WTC11 (cell line): Measurements from ENCODE around the gene MRPS27. TPM values are rescaled to one million over a fixed set of nuclear protein-coding genes. Genes with fewer than 3 reads are reported as not detected.
A peak's percentile ranks its signal among the peaks of the same experiment; 100 is the strongest.

Experiments
- ATAC-seq: fragments of 200-7000 bp; cut with Tn5 transposase; 2 replicates; pipeline ENCODE4 v1.10.0; 2021; ENCODE audit warnings: mild to moderate bottlenecking, moderate library complexity
- CTCF ChIA-PET: fragments of 300-600 bp; sonication (Branson Sonifier 250); formaldehyde crosslinking; loops from one replicate; lab custom pipeline; 2021; ENCODE audit warnings: antibody characterized with exemption; lab: Charles Lee
- POLR2A ChIA-PET: fragments of 350-600 bp; sonication (Branson Sonifier 250); formaldehyde crosslinking; loops from one replicate; lab custom pipeline; 2021; ENCODE audit warnings: antibody characterized with exemption; lab: Charles Lee
- DNase-seq: peaks from one replicate; pipeline ENCODE4 v3.0.0; 2021; ENCODE audit warnings: low spot score
- H3K27ac Mint-ChIP-seq: 2 replicates; pipeline ENCODE4 v1.8.0; 2021; ENCODE audit warnings: mixed read lengths
- H3K27me3 Mint-ChIP-seq: 2 replicates; pipeline ENCODE4 v1.8.0; 2021; ENCODE audit warnings: low read depth, mild to moderate bottlenecking, moderate library complexity, mixed read lengths
- H3K36me3 Mint-ChIP-seq: 2 replicates; pipeline ENCODE4 v1.8.0; 2021; ENCODE audit warnings: mixed read lengths
- H3K4me1 Mint-ChIP-seq: 2 replicates; pipeline ENCODE4 v1.8.0; 2022; ENCODE audit warnings: mixed read lengths
- H3K4me3 Mint-ChIP-seq: 2 replicates; pipeline ENCODE4 v1.8.0; 2021; ENCODE audit warnings: mild to moderate bottlenecking, moderate library complexity, mixed read lengths
- H3K9me3 Mint-ChIP-seq: 2 replicates; pipeline ENCODE4 v1.8.0; 2021; ENCODE audit warnings: mixed read lengths
- CTCF ChIP-seq: fragments of 200-600 bp; IDR thresholded peaks from 2 replicates; pipeline ENCODE4 v1.8.0; 2022; ENCODE audit warnings: antibody characterized with exemption
- ELF4 ChIP-seq: sonication (generic); formaldehyde crosslinking; IDR thresholded peaks from 2 replicates; pipeline ENCODE4 v1.8.1; 2022; ENCODE audit warnings: low read depth, mild to moderate bottlenecking, moderate library complexity, missing genetic modification reagents
- EMX1 ChIP-seq: fragments of 250-450 bp; sonication (Bioruptor Pico); IDR thresholded peaks from 2 replicates; pipeline ENCODE4 v1.8.0; 2021; ENCODE audit warnings: mild to moderate bottlenecking
- GTF2I ChIP-seq: fragments of 250-450 bp; sonication (Bioruptor Pico); conservative IDR thresholded peaks from 2 replicates; pipeline ENCODE4 v1.4.0; 2021; ENCODE audit warnings: mild to moderate bottlenecking
- IRF2 ChIP-seq: sonication (generic); formaldehyde crosslinking; IDR thresholded peaks from 2 replicates; pipeline ENCODE4 v1.8.0; 2022; ENCODE audit warnings: low read depth, missing genetic modification reagents, borderline replicate concordance
- JUN ChIP-seq: sonication (generic); formaldehyde crosslinking; IDR thresholded peaks from 2 replicates; pipeline ENCODE4 v1.8.0; 2023; ENCODE audit warnings: mild to moderate bottlenecking, missing genetic modification reagents
- ZNF396 ChIP-seq: fragments of 250-450 bp; sonication (Bioruptor Pico); IDR thresholded peaks from 2 replicates; pipeline ENCODE4 v1.8.0; 2021; ENCODE audit warnings: mild to moderate bottlenecking, moderate library complexity, borderline replicate concordance
- ZNF416 ChIP-seq: fragments of 250-450 bp; sonication (Bioruptor Pico); IDR thresholded peaks from 2 replicates; pipeline ENCODE4 v1.9.0; 2021; ENCODE audit warnings: mild to moderate bottlenecking, inconsistent platforms
- ZNF423 ChIP-seq: fragments of 250-450 bp; sonication (Bioruptor Pico); IDR thresholded peaks from 2 replicates; pipeline ENCODE4 v2.1.2; 2022; ENCODE audit warnings: mild to moderate bottlenecking, moderate library complexity
- ZNF425 ChIP-seq: fragments of 250-450 bp; sonication (Bioruptor Pico); conservative IDR thresholded peaks from 2 replicates; pipeline ENCODE4 v1.9.0; 2021; ENCODE audit warnings: mild to moderate bottlenecking
- ZNF532 ChIP-seq: fragments of 250-450 bp; sonication (Bioruptor Pico); IDR thresholded peaks from 2 replicates; pipeline ENCODE4 v1.9.0; 2021; ENCODE audit warnings: mild to moderate bottlenecking, borderline replicate concordance
- total RNA-seq: library from RNA; stranded (reverse); gene quantifications from 3 replicates; pipeline ENCODE4 v1.2.3, GENCODE V29; 2021

MRPS27 gene
- total RNA-seq, 1 experiment from 2014 or later, result 80.1 TPM

- TF ChIP-seq CTCF (peak; percentile 29; the same call in 1 of the 2 replicates), EMX1 (CRISPR knock-in tag) (peak; percentile 82; the same call in 1 of the 2 replicates), ZNF423 (CRISPR knock-in tag) (peak; percentile 75)
Observed at GRCh38 chr5:72307968-72308852, 11.8 kb downstream of the MRPS27 start (continued).

GRCh38 chr5:72307573-72307967 lies 12.5 kb downstream of the MRPS27 start:
- Mint-ChIP-seq H3K27me3 (no peaks in the 10 kb centered on the region), H3K4me1 (peaks cover 27% of the 10 kb centered on the region), H3K4me3 (peak overlapping the region; percentile 75), H3K9me3 (peaks cover 6% of the 10 kb centered on the region; the same call in 1 of the 2 replicates), H3K27ac (peak overlapping the region; percentile 97), H3K36me3 (peaks cover 32% of the 10 kb centered on the region)
- ChIA-PET CTCF (interaction anchor here (0.9 to 1.5 kb wide), 3 partner anchors 12 to 610 kb away, joined by 5 to 12 read pairs (median 7); partner anchors contain the start of genes MRPS27 and PTCD2), POLR2A (interaction anchor here (2.8 kb wide), 1 partner anchor 12 kb away, joined by 11 read pairs; the partner anchor contains the start of genes MRPS27 and PTCD2)
- ATAC-seq (no peak), DNase-seq (no peak)
- TF ChIP-seq IRF2 (CRISPR knock-in tag), result no peak
- no peak for TF ChIP-seq JUN (CRISPR knock-in tag)
- no peak for TF ChIP-seq ZNF425
- TF ChIP-seq ZNF532 (CRISPR knock-in tag), result no peak
- TF ChIP-seq ZNF416, result no peak
- no peak for TF ChIP-seq ZNF396

- peaks cover 48% of the 10 kb centered on the region for H3K4me1 Mint-ChIP-seq
- peak overlapping the region; percentile 90 for H3K27ac Mint-ChIP-seq
- H3K4me3 Mint-ChIP-seq, result no peak overlapping the region
- ATAC-seq, result no peak
- peaks cover 6% of the 10 kb centered on the region; the same call in 1 of the 2 replicates for H3K9me3 Mint-ChIP-seq
- POLR2A ChIA-PET, result no interaction called here
- TF ChIP-seq ELF4, result no peak
- no peak for TF ChIP-seq GTF2I
- TF ChIP-seq, all 79 proteins: peak for 0
- no peak for DNase-seq
- CTCF ChIA-PET, result interaction anchor here (1.1 kb wide), 1 partner anchor 25 kb away, joined by 3 read pairs; no protein-coding TSS in a partner anchor
- Mint-ChIP-seq H3K36me3 (peaks cover 15% of the 10 kb centered on the region), H3K27me3 (no peaks in the 10 kb centered on the region)
Observed at GRCh38 chr5:72305194-72306142, 14.6 kb downstream of the MRPS27 start.
